ENCODE data around the gene RTKN2. TPM values are rescaled to one million over a fixed set of nuclear protein-coding genes. Genes with fewer than 3 reads are reported as not detected.

The RTKN2 gene
- total RNA-seq, 1 donor from 2014 or later: 13.2 TPM

GRCh38 chr10:62231371-62231770, 37.3 kb downstream of the RTKN2 start:
- no peak overlapping the region for H3K4me3 Mint-ChIP-seq (ENCODE audit: low read depth)

GRCh38 chr10:62230344-62231121, 38.1 kb downstream of the RTKN2 start:
- H3K27ac Mint-ChIP-seq: no peak overlapping the region
- H3K27me3 Mint-ChIP-seq: no peaks in the 10 kb centered on the region
- TF ChIP-seq CTCF (IDR thresholded peaks at IDR 0.05; ENCODE audit: unreplicated experiment): no peak
- no peaks in the 10 kb centered on the region for H3K9me3 Mint-ChIP-seq (ENCODE audit: low read depth)
- H3K36me3 Mint-ChIP-seq (ENCODE audit: insufficient read depth): no peaks in the 10 kb centered on the region
- H3K4me1 Mint-ChIP-seq (ENCODE audit: low read depth): peaks cover 2% of the 10 kb centered on the region
- DNase-seq (ENCODE audit: low spot score, unreplicated experiment): no peak
- H3K4me3 Mint-ChIP-seq (ENCODE audit: low read depth): no peak overlapping the region

More at GRCh38 chr10:62231371-62231770, 37.3 kb downstream of the RTKN2 start:
- no peaks in the 10 kb centered on the region for H3K27me3 Mint-ChIP-seq
- H3K27ac Mint-ChIP-seq: no peak overlapping the region
- no peak for DNase-seq (ENCODE audit: low spot score, unreplicated experiment)
- TF ChIP-seq CTCF (IDR thresholded peaks at IDR 0.05; ENCODE audit: unreplicated experiment): no peak
- H3K9me3 Mint-ChIP-seq (ENCODE audit: low read depth): no peaks in the 10 kb centered on the region
- no peaks in the 10 kb centered on the region for H3K36me3 Mint-ChIP-seq (ENCODE audit: insufficient read depth)
- H3K4me1 Mint-ChIP-seq (ENCODE audit: low read depth): peaks cover 2% of the 10 kb centered on the region

GRCh38 chr10:62225362-62225761, 43.3 kb downstream of the RTKN2 start:
- TF ChIP-seq CTCF (IDR thresholded peaks at IDR 0.05; ENCODE audit: unreplicated experiment): no peak
- Mint-ChIP-seq H3K27me3 (no peaks in the 10 kb centered on the region), H3K27ac (no peak overlapping the region), H3K4me3 (ENCODE audit: low read depth) (no peak overlapping the region), H3K4me1 (ENCODE audit: low read depth) (peaks cover 7% of the 10 kb centered on the region), H3K9me3 (ENCODE audit: low read depth) (peaks cover 3% of the 10 kb centered on the region), H3K36me3 (ENCODE audit: insufficient read depth) (peaks cover 2% of the 10 kb centered on the region)
- DNase-seq (ENCODE audit: low spot score, unreplicated experiment): no peak

- Mint-ChIP-seq H3K27ac (no peak overlapping the region), H3K9me3 (ENCODE audit: low read depth) (peaks cover 3% of the 10 kb centered on the region), H3K4me1 (ENCODE audit: low read depth) (peaks cover 7% of the 10 kb centered on the region), H3K4me3 (ENCODE audit: low read depth) (no peak overlapping the region), H3K27me3 (no peaks in the 10 kb centered on the region), H3K36me3 (ENCODE audit: insufficient read depth) (peaks cover 2% of the 10 kb centered on the region)
- DNase-seq (ENCODE audit: low spot score, unreplicated experiment): no peak
- TF ChIP-seq CTCF (IDR thresholded peaks at IDR 0.05; ENCODE audit: unreplicated experiment): no peak
Measured at GRCh38 chr10:62224606-62225005, 44.0 kb downstream of the RTKN2 start.

GRCh38 chr10:62217683-62218082, 51.0 kb downstream of the RTKN2 start:
- H3K9me3 Mint-ChIP-seq (ENCODE audit: low read depth): no peaks in the 10 kb centered on the region
- no peak for TF ChIP-seq CTCF (IDR thresholded peaks at IDR 0.05; ENCODE audit: unreplicated experiment)
- H3K4me3 Mint-ChIP-seq (ENCODE audit: low read depth): no peak overlapping the region
- no peaks in the 10 kb centered on the region for H3K27me3 Mint-ChIP-seq
- no peak overlapping the region for H3K27ac Mint-ChIP-seq
- H3K4me1 Mint-ChIP-seq (ENCODE audit: low read depth): peaks cover 5% of the 10 kb centered on the region
- peaks cover 2% of the 10 kb centered on the region for H3K36me3 Mint-ChIP-seq (ENCODE audit: insufficient read depth)
- no peak for DNase-seq (ENCODE audit: low spot score, unreplicated experiment)
